ENCODE data around the gene SLA2.
"Not testable (repeated sequence)": the region's sequence is repeated elsewhere in the genome, so short reads cannot be mapped to it uniquely, and the experiment has no call there.

SLA2 gene

GRCh38 chr20:36645998-36646397 lies at the start of gene SLA2:
Gene SLA2 (minus strand): TSS chr20:36646196. CDS start chr20:36641335, 4,861 bp downstream.
- peak; percentile 75 for DNase-seq

- DNase-seq = not testable (repeated sequence)
These were observed 49.5 kb upstream of the SLA2 start for GRCh38 chr20:36695467-36695866.

- no peak for DNase-seq
These were observed 42.6 kb upstream of the SLA2 start for GRCh38 chr20:36688630-36689029.

- no peak for DNase-seq
These were observed 41.9 kb upstream of the SLA2 start for GRCh38 chr20:36687850-36688249.

- DNase-seq = no peak
These were observed 40.9 kb upstream of the SLA2 start for GRCh38 chr20:36686944-36687343.

- DNase-seq = no peak
These were observed 40.5 kb upstream of the SLA2 start for GRCh38 chr20:36686504-36686903.

- DNase-seq = no peak
These were observed 38.8 kb upstream of the SLA2 start for GRCh38 chr20:36684747-36685146.

- DNase-seq = no peak
These were observed 36.3 kb upstream of the SLA2 start for GRCh38 chr20:36682311-36682710.

- DNase-seq = no peak
These were observed 31.4 kb upstream of the SLA2 start for GRCh38 chr20:36677422-36677771.

- DNase-seq = no peak
These were observed 30.9 kb upstream of the SLA2 start for GRCh38 chr20:36676701-36677421.

GRCh38 chr20:36675545-36675944 lies 29.5 kb upstream of the SLA2 start:
- not testable (repeated sequence) for DNase-seq

GRCh38 chr20:36672991-36673390 lies 27.0 kb upstream of the SLA2 start:
- no peak for DNase-seq

GRCh38 chr20:36670665-36671357 lies 24.8 kb upstream of the SLA2 start:
- no peak for DNase-seq

GRCh38 chr20:36666181-36666740 lies 20.3 kb upstream of the SLA2 start:
- no peak for DNase-seq

GRCh38 chr20:36663031-36663430 lies 17.0 kb upstream of the SLA2 start:
- DNase-seq = no peak

GRCh38 chr20:36658300-36658699 lies 12.3 kb upstream of the SLA2 start:
- no peak for DNase-seq

GRCh38 chr20:36656733-36657132 lies 10.7 kb upstream of the SLA2 start:
- no peak for DNase-seq

- DNase-seq = no peak
These were observed 9.0 kb upstream of the SLA2 start for GRCh38 chr20:36655004-36655403.

- no peak for DNase-seq
These were observed 8.5 kb upstream of the SLA2 start for GRCh38 chr20:36654506-36654905.

- DNase-seq = no peak
These were observed 7.5 kb upstream of the SLA2 start for GRCh38 chr20:36653456-36653855.

GRCh38 chr20:36647196-36648121 lies 1.5 kb upstream of the SLA2 start:
- DNase-seq = no peak

GRCh38 chr20:36646678-36647077 lies 682 bp upstream of the SLA2 start:
- DNase-seq = no peak

- no peak for DNase-seq
These were observed 643 bp downstream of the SLA2 start for GRCh38 chr20:36645353-36645752.

All from stimulated activated CD4-positive, alpha-beta T cell treated with anti-CD3 and anti-CD28 coated beads, Interleukin-15, amount 100 ng/mL, for 24 hours (primary cell).